Cerebellar cortex (tissue), 1 donor: ENCODE results near the gene KCNQ1.

Experiments used
- DNase-seq: peaks from one replicate; pipeline ENCODE4 v3.0.0-alpha.2; 2015; ENCODE audit warnings: low spot score

The KCNQ1 gene

DNA sequence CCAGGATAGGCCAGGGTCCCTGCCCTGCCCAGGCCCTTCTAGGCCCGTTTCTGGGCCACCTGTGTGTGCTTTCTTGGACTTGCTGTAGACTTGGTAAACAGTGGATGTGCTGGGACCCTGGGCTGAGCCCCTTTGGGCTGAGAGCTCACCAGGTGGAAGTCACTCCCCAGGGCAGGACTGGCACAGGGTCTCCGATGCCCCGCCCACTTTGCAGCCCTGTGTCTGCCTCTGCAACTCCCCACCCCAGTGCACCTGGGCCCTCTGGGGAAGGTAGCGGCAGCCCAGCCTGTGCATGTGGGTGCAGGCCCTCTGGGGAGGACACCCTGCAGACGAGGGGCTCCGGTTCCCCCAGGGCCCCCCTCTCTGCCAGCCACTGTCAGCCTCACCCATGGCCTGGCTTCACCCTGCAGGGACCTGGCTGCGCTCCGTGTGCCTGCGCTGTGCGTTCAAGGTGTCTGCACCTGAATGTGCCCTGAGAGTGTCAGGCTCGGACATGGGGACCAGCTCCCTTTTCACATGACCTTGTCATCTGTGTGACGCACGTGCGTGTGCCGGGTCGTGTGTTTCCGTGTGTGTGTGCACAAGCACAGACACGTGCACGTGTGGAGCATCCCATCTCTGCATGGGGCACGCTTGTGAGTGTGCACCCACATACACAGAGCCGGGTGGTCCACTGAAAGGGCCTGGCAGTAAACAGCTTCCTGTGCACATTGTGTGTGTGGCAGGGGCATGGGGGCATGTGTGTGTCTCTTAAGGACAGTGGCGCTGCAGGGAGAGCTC lies 136.5 kb downstream of the KCNQ1 start:
- DNase-seq = no peak

DNA sequence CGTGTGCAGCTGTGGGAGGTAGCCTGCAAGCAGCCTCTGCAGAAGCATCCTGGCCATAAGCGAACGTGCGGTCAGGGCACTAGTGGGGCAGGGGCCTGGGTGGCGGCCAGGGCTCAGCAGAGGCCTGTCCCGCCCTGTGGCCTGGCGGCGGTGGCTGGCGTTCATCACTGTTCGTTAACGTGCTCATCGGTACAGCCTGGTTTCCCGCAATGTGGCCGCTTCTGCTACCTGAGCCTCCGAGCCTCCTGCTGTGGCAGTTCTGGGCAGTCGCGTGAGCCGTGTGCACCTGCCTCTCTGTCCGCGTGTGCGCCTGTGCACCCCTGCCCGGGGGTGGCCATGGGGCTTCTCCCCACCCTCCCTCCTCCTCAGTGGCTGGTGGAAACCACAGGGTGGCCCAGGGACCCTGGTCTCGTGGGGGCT lies 137.1 kb downstream of the KCNQ1 start:
- no peak for DNase-seq

DNA sequence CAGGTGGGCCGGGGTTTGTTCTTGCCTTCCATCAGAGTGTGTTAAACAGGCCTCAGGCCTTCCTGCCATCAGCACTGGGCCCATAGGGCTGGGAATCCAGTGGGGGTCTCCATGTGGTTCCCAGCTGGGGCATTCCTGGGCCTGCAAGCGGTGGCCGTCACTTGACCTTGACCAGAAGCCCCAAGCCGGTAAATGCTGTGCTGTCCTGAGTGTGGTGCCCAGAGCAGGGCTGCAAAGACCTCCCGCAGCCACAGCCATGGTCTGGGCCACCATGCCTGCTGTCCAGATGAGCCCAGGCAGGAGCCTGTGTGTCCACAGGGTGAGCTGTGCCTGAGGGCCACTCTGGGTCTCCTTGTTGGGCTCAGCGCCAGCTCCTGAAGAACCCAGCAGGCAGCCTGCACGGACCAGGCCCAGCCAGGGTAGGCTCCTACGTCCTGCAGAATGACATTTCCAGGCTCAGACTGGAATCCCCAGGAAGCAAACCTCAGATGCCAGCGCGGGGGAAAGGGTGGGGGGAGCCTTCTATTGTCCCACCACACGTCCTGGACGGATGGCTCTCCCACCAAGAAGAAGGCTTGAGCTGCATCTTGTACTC lies 137.6 kb downstream of the KCNQ1 start:
- DNase-seq = no peak

DNA sequence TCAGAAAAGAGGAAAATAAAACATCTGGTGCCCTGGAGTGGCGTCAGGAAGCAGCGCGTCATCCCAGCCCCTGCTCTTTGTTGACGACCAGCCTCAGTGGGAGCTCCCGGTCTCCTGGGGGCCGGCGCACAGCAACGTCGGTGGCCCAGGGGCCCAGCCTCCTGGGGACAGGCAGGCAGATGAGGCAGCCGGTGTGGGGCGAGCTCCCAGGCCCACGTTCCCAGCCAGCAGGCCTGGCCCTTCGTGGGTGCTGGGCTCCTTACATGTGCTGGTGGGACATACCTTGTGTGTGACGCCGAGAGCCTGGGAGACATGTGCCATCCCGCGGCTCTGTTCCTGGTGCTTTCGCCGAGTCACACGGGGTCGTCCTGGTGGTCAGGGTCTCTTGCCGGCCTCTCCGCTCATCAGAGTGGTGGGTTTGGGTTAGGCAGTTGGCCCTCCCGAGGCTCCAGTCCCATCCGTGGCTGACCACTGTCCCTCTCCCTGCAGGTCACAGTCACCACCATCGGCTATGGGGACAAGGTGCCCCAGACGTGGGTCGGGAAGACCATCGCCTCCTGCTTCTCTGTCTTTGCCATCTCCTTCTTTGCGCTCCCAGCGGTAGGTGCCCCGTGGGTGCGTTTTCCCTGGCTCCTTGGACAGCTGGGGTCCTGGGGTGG lies 138.3 kb downstream of the KCNQ1 start:
- no peak for DNase-seq

DNA sequence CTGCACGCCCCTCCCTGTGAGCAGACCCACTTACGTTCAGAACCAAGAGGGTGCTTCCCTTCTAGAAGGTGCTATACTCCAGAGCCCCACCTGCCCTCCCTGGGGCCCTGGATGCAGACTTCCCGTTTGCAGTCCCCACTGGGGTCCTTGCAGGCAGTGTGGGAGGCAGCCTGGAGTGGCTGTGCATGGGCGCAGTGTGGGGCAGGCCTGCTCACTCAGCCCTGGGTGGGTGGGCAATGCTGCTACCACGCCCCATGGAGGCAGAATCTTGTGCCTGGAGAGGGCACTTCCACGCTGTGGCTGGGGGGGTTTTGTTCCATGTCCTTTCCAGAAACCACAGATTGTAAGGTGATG lies 138.8 kb downstream of the KCNQ1 start:
- no peak for DNase-seq

DNA sequence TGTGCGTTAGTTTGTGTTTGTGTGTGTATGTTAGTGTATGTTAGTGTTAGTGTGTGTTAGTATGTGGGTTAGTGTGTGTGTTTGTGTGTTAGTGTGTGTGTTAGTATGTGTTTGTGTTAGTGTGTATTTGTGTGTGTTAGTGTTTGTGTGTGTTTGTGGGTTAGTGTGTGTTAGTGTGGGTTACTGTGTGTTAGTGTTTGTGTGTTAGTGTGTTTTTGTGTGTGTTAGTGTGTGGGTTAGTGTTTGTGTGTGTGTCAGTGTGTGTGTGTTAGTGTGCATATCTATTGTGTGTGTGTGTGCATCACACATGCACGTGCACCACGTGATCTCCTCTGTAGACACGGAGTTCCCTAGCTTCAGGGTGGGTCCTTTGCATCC lies 139.6 kb downstream of the KCNQ1 start:
- no peak for DNase-seq

DNA sequence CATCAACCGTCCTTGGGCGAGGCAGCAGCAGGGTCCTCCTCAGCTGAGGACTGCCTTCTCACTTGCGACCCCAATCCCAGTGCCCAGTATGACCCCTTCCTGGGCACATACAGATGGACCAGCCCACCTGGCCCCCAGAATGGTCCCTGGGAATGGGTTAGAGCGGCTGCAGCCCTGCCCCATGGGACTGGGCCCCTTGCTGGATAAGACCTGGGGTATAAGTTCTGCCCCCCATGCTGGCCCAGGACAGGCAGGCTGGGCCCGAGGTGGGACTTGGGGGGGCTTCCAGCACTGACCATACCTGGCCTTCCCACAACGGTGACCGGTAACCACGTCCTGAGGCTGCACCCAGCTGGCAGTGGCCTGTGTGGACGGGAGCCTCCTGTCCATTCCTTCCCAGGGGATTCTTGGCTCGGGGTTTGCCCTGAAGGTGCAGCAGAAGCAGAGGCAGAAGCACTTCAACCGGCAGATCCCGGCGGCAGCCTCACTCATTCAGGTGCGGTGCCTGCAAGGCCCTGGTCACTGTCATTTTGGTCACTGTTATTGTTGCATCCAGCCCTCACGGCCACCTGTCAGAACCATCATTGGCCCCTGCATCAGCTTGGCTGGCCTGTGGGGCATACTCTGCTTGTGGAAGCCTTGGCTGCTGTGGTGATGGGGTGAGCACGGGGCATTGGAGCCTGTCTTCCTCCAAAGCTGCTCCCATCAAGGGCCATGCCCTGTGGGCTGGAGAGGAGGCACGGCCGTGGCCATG lies 140.2 kb downstream of the KCNQ1 start:
- DNase-seq = no peak

DNA sequence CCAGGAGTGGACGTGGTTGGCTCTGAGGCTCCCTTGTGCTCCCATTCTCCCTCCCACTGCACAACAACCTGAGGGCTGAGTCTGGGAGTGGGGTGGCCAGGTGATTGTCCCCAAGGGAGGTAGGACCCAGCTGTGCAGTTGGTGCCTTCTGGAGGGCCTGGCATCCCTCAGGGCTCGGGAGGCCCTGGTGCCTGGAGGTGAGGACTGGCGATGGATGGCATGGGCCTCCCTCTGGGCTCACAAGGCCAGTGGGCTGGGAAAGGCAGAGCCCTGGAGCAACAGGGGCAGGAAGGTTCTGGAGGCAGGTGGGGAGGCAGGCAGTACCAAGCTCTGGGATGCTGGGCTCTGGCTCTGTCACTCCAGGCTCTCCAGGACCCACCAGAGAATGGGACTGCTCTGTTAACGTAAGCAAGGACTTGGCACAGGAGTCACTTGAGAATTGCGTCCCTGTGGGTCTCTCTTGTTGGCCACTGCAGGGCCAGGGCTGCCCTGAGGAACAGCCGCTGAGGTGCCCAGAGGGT lies 140.8 kb downstream of the KCNQ1 start:
- no peak for DNase-seq

DNA sequence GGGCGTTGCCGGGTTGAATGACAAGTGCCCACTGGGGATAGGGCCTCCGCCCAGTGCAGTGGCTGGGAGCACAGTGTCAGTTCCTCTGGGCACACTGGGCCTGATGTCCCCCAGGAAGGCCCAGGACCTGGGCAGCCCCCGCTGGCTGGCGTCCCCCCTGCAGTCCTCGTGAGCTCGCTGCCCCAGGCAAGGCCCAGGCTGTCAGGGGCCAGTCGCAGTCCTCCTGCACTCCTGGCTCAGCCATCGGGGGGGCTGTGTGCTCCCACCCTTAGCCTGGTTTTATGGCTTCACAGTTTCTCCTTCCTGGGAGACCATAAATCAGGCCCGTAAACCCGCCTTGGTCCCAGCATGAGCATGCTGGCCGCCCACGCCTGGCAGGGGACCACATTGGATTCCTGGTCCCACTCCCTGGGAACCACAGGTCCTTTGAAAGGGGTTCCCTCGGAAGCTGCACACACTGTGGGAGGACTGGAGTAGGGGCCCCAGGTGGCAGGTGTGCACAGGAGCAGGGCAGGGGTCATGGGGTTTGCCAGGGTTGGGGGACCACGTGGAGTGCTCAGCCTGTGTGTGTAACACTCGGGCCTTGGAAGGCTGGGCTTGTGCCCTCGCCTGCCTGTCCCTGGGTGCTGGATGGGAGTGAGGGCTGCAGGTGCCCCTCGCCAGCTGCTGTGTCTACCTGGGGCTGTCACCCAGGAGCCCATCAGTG lies 141.4 kb downstream of the KCNQ1 start:
- DNase-seq = no peak

DNA sequence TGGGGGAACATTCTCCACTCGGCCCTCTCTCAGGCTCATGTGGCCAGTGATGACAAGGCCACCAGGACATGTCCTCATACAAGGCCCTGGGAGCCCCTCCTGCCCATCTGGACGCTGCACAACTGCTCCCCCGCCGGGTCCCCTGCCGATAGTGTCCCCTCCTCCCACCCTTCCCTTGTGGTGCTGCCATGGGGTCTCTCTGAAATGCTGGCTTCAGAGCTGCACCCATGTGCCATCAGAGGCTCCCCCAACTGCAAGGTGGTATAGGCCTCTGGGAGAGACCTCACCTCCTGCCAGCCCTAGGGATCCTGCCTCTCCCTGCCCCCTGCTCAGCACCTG lies 142.0 kb downstream of the KCNQ1 start:
- no peak for DNase-seq

DNA sequence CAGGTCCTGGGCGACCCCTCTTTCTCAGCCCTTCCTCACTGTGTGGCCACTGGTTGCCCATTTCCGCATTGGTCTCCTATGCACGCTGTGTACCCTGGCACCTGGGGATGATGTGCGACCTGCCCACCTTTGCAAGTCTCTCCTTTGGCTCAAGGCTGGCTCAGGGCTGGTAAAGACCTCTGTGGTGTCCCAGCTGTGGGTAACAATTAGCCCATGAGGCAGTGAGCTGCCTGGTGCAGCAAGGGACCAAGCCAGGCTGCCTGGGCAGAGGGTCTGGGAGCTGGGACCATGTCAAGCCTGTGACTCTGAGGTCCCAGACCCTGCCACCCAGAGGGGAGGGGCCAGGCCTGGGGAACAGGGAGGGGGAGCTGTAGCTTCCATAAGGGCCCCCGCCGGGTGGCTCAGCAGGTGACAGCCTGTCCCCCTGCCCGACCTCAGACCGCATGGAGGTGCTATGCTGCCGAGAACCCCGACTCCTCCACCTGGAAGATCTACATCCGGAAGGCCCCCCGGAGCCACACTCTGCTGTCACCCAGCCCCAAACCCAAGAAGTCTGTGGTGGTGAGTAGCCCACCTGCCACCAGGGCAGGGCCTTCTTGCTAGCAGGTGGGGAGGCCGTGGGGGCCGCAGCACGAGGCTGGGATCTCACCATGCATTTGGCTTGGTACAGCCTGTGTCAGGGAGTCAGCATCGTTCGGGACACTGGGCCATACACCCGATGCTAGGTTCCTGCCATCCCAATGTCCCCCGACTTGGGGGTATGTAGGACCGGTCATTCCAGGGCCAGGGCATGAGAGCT lies 142.5 kb downstream of the KCNQ1 start:
- DNase-seq = no peak

DNA sequence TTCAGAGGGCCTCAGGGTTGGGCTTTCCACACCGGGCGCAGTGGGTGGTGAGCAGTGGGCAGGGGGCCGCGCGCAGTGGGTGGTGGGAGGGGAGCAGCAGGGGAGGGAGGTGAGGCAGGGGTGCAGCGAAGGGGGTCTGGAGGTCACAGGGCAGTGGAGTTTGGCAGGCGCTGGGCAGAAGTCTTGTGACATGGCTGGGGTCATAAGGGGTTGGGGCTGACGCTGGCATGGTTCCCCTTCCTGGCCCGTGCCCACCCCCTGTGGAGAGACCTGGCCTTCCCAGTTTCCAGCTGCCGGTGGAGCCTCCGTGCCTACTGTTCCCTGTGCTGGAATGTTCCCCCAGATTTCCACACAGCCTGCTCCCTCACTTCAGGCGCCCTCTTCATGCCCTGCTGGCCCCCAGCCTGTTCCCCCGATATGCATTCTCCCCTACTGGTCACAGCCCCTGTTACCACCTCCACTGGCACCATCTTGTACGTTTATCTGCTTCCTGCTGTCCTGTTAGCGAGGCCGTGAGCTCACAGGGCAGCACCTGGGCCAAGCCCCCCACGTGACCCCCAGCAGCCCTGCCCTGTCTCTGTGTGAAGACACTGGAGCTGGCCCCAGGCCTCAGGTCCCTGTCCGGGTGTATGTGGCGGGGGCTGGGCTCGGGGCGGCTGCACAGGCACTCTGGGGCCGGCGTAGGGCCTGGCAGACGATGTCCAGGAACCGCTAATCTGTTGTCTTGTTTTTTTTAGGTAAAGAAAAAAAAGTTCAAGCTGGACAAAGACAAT lies 143.4 kb downstream of the KCNQ1 start:
- no peak for DNase-seq

DNA sequence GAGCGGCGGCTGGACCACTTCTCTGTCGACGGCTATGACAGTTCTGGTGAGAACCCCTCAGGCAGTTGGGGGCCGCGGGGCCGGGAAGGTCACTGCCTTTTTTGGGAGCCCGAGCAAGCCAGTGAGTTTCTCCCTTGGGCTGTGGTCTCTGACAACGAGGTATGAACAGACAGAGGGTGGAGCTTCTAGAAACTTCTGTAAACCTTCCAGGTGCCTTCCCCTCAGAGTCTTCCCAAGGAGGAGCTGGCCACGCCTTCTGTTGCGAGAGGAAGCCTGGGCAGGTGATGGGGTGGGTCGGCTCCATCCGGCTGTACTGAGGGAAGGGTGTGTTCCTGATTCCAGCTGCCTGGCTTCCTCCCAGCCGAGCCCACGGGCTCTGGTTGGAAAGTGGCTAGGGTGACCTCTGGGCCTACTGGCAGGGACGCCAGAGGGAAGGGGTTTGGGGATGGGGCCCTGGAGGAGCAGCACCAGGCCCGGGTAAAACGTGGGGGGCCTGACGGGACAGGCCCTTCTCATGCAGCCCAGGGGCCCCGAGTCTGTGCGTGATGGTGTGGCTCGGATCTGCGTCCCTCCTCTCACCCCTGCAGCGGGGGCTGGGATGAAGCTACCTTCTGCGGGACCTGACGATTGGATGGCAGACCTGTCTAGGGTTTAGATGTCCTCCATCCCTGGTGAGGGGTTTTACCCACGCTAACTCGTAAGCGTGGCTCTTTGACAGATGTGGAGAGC lies 144.2 kb downstream of the KCNQ1 start:
- no peak for DNase-seq

DNA sequence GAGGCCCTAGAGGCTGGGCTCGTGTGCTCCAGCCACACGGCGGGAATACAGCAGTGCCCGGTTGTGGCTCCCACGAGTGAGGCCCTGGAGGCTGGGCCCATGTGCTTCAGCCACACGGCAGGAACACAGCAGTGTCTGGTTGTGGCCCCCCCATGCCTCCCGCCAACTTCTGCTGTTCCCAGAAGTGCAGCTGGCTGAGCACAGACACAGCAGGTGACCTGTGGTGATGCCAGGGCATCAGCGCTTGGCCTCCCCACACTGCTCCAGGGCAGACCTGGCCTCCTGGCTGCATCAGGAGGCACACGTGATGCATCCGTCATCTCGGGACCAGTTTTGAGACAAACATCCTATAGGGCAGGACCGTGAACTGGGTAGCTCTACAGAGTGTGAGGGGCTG lies 144.7 kb downstream of the KCNQ1 start:
- DNase-seq = no peak

DNA sequence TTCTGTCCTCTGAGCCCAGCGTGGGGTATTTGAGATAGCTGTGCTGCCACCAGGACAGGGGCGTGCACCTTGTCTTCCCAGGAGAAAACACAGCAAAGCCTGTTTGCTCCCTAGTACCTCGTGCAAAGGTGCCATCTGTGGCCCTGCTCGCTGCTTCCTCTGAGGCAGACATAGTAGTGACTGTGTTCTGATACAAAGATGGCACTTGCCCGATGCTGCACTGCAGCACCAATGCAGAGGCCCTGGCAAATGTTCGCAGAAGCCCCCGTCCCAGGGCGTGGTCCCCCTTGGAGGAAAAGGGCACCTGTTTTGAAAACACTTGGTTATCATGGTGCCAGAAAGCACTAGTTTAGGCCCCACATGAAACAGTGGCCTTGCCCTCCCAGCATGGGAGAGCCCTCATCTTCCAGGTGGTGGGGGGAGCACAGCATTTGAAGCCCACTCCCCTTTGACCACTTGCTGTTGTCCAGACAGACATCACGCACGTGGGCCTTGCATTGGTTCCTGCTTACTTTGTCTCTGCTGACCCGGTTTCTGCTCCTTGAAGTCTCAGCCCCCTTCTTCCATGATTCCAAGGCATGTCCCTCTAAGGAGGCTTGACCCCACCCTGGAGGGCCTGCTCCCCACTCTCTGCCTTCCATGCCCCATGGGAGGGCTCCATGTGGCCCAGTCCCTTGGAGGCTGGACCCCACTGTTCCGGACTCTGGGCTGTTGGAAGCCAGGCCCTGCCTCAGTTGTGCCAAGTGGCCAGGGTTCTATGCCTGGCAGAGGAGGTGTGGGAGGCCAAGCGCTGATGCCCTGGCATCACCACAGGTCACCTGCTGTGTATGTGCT lies 145.5 kb downstream of the KCNQ1 start:
- DNase-seq = no peak

DNA sequence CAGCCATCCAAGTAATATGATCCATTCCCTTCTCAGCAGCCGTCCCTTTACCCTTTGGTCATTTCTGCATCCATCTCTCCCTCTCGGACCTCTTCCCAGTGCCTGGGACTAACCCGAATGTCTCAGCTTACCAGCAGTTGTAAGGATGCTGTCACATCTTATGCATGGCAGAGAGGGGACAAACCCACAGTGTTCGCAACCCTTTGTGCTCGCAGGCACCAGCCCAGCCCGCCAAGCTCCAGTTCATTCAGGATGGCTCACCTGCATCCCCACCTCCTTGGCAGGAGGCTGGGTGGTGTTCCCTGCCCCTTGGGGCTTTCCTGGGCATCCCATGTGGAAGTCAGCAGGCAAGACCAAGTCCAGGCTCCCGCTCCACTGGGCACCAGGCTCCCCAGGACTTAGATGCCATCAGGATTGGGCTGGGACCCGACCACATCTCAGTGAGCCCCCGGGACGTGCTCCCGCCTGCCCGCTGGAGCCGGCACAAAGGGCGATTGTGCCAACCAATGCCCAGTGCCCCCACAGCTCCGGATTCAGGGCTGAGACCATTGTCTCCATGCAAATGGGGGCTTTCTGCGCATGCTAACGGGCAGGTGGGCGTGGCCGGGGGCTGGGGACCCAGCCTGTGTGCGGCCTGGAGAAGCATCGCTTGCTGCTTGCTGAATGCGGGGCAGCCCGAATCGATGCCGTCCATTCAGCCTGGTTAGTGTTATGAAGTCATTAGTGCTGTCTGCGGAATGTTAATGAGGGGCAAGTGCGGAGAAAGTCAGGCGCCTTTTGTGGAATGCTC lies 146.4 kb downstream of the KCNQ1 start:
- DNase-seq = no peak

DNA sequence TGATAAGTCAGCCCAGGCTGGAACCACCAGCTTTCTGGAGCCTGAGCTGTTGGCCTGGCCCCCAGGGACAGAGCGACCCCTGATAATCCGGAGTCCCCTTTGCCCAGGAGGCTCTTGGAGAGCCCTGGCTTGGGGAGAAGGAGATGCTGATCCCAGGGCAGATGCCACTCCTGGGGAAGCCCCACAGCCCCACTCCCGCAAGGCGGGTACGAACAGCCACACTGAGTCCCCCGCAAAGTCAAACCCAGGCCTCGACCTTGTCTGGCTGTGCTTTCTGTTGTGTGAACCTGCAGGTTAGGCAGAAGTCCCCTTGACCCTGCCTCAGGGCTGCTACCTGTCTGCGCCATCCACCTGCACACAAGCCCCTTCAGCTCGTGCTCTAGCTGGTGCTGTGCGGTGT lies 147.0 kb downstream of the KCNQ1 start:
- DNase-seq = no peak
